Sigmoid colon (tissue), 7 donors: ENCODE data around the gene CARD19. TPM values are rescaled to one million over a fixed set of nuclear protein-coding genes. Genes with fewer than 3 reads are reported as not detected.
A peak's percentile ranks its signal among the peaks of the same experiment; 100 is the strongest.

ENCODE experiments used
- DNase-seq: peaks from one replicate; pipeline ENCODE4 v3.0.0-alpha.2; 2019
- H3K27ac ChIP-seq, 4 donors: fragments of 200-600 bp; sonication (generic); one replicate each; pipeline ENCODE4 v1.5.1; 2016 to 2019; ENCODE audit warnings: mild to moderate bottlenecking in 1 of 4
- H3K27me3 ChIP-seq, 3 donors: fragments of 200-600 bp; sonication (generic); one replicate each; pipeline ENCODE4 v1.5.1; 2019; ENCODE audit warnings: mild to moderate bottlenecking in 1 of 3
- H3K36me3 ChIP-seq, 4 donors: fragments of 200-600 bp; sonication (generic); one replicate each; pipeline ENCODE4 v1.5.1; 2016 to 2019
- H3K4me1 ChIP-seq, 4 donors: fragments of 200-600 bp; sonication (generic); one replicate each; pipeline ENCODE4 v1.5.1; 2017 to 2019
- H3K4me3 ChIP-seq, 4 donors: fragments of 200-600 bp; sonication (generic); one replicate each; pipeline ENCODE4 v1.5.1; 2017 to 2019; ENCODE audit warnings: mild to moderate bottlenecking in 2 of 4, moderate library complexity in 1 of 4
- H3K9me3 ChIP-seq, 4 donors: fragments of 200-600 bp in 3 of 4; sonication (generic) in 3 of 4; one replicate each; pipeline versions ENCODE4 v1.5.1 to v1.6.1; 2013 to 2019
- CTCF ChIP-seq, 4 experiments: fragments of 450-650 bp in 3 of 4; fragments of 200-600 bp in 1 of 4; IDR thresholded peaks; one replicate each; pipeline ENCODE4 v1.5.1; 2016 to 2019; ENCODE audit warnings: antibody characterized with exemption in 4 of 4, mild to moderate bottlenecking in 3 of 4, moderate library complexity in 2 of 4
- EP300 ChIP-seq, 4 donors: sonication (generic); formaldehyde crosslinking; IDR thresholded peaks; one replicate each; pipeline ENCODE4 v1.6.1; 2017; ENCODE audit warnings: antibody characterized with exemption in 4 of 4
- POLR2A ChIP-seq, 2 donors: fragments of 450-650 bp; IDR thresholded peaks; one replicate each; pipeline ENCODE4 v1.6.1; 2016; ENCODE audit warnings: antibody characterized with exemption in 2 of 2, mild to moderate bottlenecking in 2 of 2, moderate library complexity in 2 of 2
- POLR2AphosphoS5 ChIP-seq, 4 donors: sonication (generic); formaldehyde crosslinking; IDR thresholded peaks; one replicate each; pipeline ENCODE4 v1.6.1; 2017; ENCODE audit warnings: antibody characterized with exemption in 4 of 4
- WGBS, 2 donors: extraction: QIAGEN DNeasy Blood & Tissue Kit; methylation state at CpG; one replicate each; pipeline ENCODE4 v1.1.7; 2013; 5-methylcytosine and 5-hydroxymethylcytosine counted together
- intact Hi-C: fragments of 100-400 bp; cut with DNase I; formaldehyde crosslinking; loops from one replicate; pipeline ENCODE4 v1.15.1; 2023
- polyA plus RNA-seq, 3 donors: library from polyadenylated mRNA; stranded (reverse); fragments of 200-250 nt; gene quantifications; one replicate each; pipeline ENCODE4 v1.2.3, GENCODE V29; 2013
- total RNA-seq, 4 donors: library from RNA; depleted of rRNA; stranded (reverse); fragments of >200 nt; gene quantifications; one replicate each; pipeline ENCODE4 v1.1.0, GENCODE V29; 2016
- donor health status: healthy with polysubstance abuse.
- donor health status: Bipolar disorder and iron deficiency.
- donor health status: healthy.

Gene CARD19
- total and polyA plus RNA-seq, 7 donors, result 51.2 to 88.4 (median 82.3) TPM

GRCh38 chr9:93091453-93092081 is 4.5 kb upstream of the CARD19 start:
- WGBS, 2 donors, result 76 to 79% methylated on average over 3 of the region's 3 CpGs
- intact Hi-C loops, result loop anchor here (10.0 kb wide), 1 partner anchor 327 kb away; the partner anchor contains the start of gene BICD2
- H3K27ac ChIP-seq, result no peak overlapping the region
- H3K4me3 ChIP-seq, result no peak overlapping the region
- H3K27me3 ChIP-seq, result no peaks in the 10 kb centered on the region
- no peaks in the 10 kb centered on the region for H3K36me3 ChIP-seq
- peak; percentile 72 for DNase-seq
- H3K4me1 ChIP-seq, result peaks cover 0 to 20% (median 14%) of the 10 kb centered on the region in 4 donors
- no peak for TF ChIP-seq POLR2AphosphoS5 (IDR thresholded peaks at IDR 0.05)
- TF ChIP-seq POLR2A (IDR thresholded peaks at IDR 0.05), result no peak
- no peak for TF ChIP-seq CTCF (IDR thresholded peaks at IDR 0.05)
- TF ChIP-seq EP300 (IDR thresholded peaks at IDR 0.05), result no peak
- peaks cover 0 to 8% (median 0%) of the 10 kb centered on the region in 4 donors for H3K9me3 ChIP-seq

GRCh38 chr9:93092251-93092991 is 3.6 kb upstream of the CARD19 start:
- Histone ChIP-seq H3K27ac (peak overlapping the region in 2 of 4 donors; percentile 7 to 36), H3K27me3 (no peaks in the 10 kb centered on the region), H3K36me3 (no peaks in the 10 kb centered on the region), H3K4me3 (no peak overlapping the region), H3K4me1 (peaks cover 0 to 28% (median 22%) of the 10 kb centered on the region in 4 donors), H3K9me3 (peaks cover 0 to 8% (median 0%) of the 10 kb centered on the region in 4 donors)
- intact Hi-C loops, result loop anchor here (10.0 kb wide), 1 partner anchor 328 kb away; the partner anchor contains the start of gene BICD2
- TF ChIP-seq POLR2A (IDR thresholded peaks at IDR 0.05) (no peak), CTCF (IDR thresholded peaks at IDR 0.05) (no peak), EP300 (IDR thresholded peaks at IDR 0.05) (no peak), POLR2AphosphoS5 (IDR thresholded peaks at IDR 0.05) (no peak)
- WGBS, 2 donors, result 87 to 92% methylated on average over 7 of the region's 7 CpGs
- DNase-seq, result peak; percentile 64

GRCh38 chr9:93093127-93093876 is 2.7 kb upstream of the CARD19 start:
- Histone ChIP-seq H3K36me3 (no peaks in the 10 kb centered on the region), H3K4me3 (no peak overlapping the region), H3K9me3 (peaks cover 0 to 8% (median 0%) of the 10 kb centered on the region in 4 donors), H3K4me1 (peaks cover 0 to 37% (median 30%) of the 10 kb centered on the region in 4 donors), H3K27me3 (no peaks in the 10 kb centered on the region), H3K27ac (peak overlapping the region; percentile 29 to 94 (median 38))
- TF ChIP-seq POLR2AphosphoS5 (IDR thresholded peaks at IDR 0.05), result no peak
- TF ChIP-seq EP300 (IDR thresholded peaks at IDR 0.05), result no peak
- no peak for TF ChIP-seq CTCF (IDR thresholded peaks at IDR 0.05)
- TF ChIP-seq POLR2A (IDR thresholded peaks at IDR 0.05), result no peak
- peak; percentile 56 for DNase-seq
- intact Hi-C loops, result loop anchor here (10.0 kb wide), 1 partner anchor 329 kb away; the partner anchor contains the start of gene BICD2
- 39 to 51% methylated on average over 11 of the region's 11 CpGs for WGBS, 2 donors

GRCh38 chr9:93093877-93094657 is 1.9 kb upstream of the CARD19 start:
- Histone ChIP-seq H3K27ac (peak overlapping the region; percentile 88 to 94 (median 94)), H3K4me1 (peaks cover 0 to 45% (median 38%) of the 10 kb centered on the region in 4 donors), H3K4me3 (no peak overlapping the region), H3K9me3 (peaks cover 0 to 8% (median 0%) of the 10 kb centered on the region in 4 donors), H3K36me3 (no peaks in the 10 kb centered on the region), H3K27me3 (no peaks in the 10 kb centered on the region)
- peak; percentile 69 for DNase-seq
- TF ChIP-seq POLR2A (IDR thresholded peaks at IDR 0.05), result no peak
- intact Hi-C loops, result loop anchor here (10.0 kb wide), 1 partner anchor 329 kb away; the partner anchor contains the start of gene BICD2
- WGBS, 2 donors, result 69 to 74% methylated on average over 7 of the region's 7 CpGs
